ENCODE results near the gene PPIA. TPM values are rescaled to one million over a fixed set of nuclear protein-coding genes. Genes with fewer than 3 reads are reported as not detected.

Gene PPIA
- polyA plus RNA-seq, 1 of the 3 experiments (the other 2 are of a cell fraction) = 6,267 TPM

GRCh38 chr7:44752822-44753221, 43.7 kb upstream of the PPIA start:
- H3K36me3 ChIP-seq (replicated peaks in 1 of 2; ENCODE audit: control insufficient read depth in 1 of 2, insufficient read depth in 2 of 2, low read length in 1 of 2) = peaks cover 14 to 18% of the 10 kb centered on the region in 2 experiments
- H3K9ac ChIP-seq = no peak overlapping the region
- no peak overlapping the region for H3K4me2 ChIP-seq
- H2AFZ ChIP-seq (ENCODE audit: low read depth) = no peak overlapping the region
- POLR2A ChIA-PET = no interaction called here
- peaks cover 43% of the 10 kb centered on the region for H4K20me1 ChIP-seq (ENCODE audit: insufficient read depth)
- H3F3A ChIP-seq (replicated peaks; ENCODE audit: insufficient read depth) = no peaks in the 10 kb centered on the region
- no peak overlapping the region for H3K4me3 ChIP-seq (ENCODE audit: low read depth in 2 of 2, low read length in 1 of 2)
- CTCF ChIA-PET = no interaction called here
- peaks cover 2 to 47% of the 10 kb centered on the region in 2 experiments; a peak in 3 of 4 replicates for H3K4me1 ChIP-seq (ENCODE audit: control insufficient read depth in 1 of 2, insufficient read depth in 2 of 2, low read depth in 1 of 2, low read length in 1 of 2)
- TF ChIP-seq TAF1 (IDR thresholded peaks at IDR 0.05; ENCODE audit: borderline replicate concordance, low read depth, low read length) (no peak), GATA2 (CRISPR knock-in tag; IDR thresholded peaks at IDR 0.05) (no peak), MXI1 (IDR thresholded peaks at IDR 0.05; ENCODE audit: low read depth, low read length) (no peak), RFX5 (IDR thresholded peaks at IDR 0.05; ENCODE audit: low read length) (no peak), RAD21 (IDR thresholded peaks at IDR 0.05; ENCODE audit: low read length) (no peak), TEAD4 (IDR thresholded peaks at IDR 0.05; ENCODE audit: borderline replicate concordance, insufficient read depth) (no peak), YY1 (IDR thresholded peaks at IDR 0.05; ENCODE audit: low read depth) (no peak), USF1 (IDR thresholded peaks at IDR 0.05; ENCODE audit: borderline replicate concordance, low read depth) (no peak), TCF12 (IDR thresholded peaks at IDR 0.05) (no peak), EP300 (IDR thresholded peaks at IDR 0.05; ENCODE audit: borderline replicate concordance in 1 of 2, low read depth in 1 of 2, low read length in 1 of 2) (no peak), RCOR1 (IDR thresholded peaks at IDR 0.05; ENCODE audit: low read length) (no peak), FOXM1 (IDR thresholded peaks at IDR 0.05; ENCODE audit: low read depth) (no peak), REST (IDR thresholded peaks at IDR 0.05; ENCODE audit: low read depth, low read length) (no peak), NFIC (IDR thresholded peaks at IDR 0.05; ENCODE audit: borderline replicate concordance) (no peak), EZH2phosphoT487 (IDR thresholded peaks at IDR 0.05; ENCODE audit: borderline replicate concordance, low read depth) (no peak)
- DNase-seq = no peak
- H3K9me2 ChIP-seq = no peaks in the 10 kb centered on the region
- H3K27ac ChIP-seq (ENCODE audit: low read depth in 2 of 2, low read length in 1 of 2) = no peak overlapping the region
- WGBS (ENCODE audit: low lambda C conversion rate) = 90% methylated on average over 2 of the region's 2 CpGs
- peaks cover 69% of the 10 kb centered on the region for H3K79me2 ChIP-seq (ENCODE audit: insufficient read depth)
- H3K9me3 ChIP-seq = no peaks in the 10 kb centered on the region
- no peaks in the 10 kb centered on the region for H3K27me3 ChIP-seq (ENCODE audit: insufficient read depth)
